ENCODE data around the gene RPS27L.
"Not testable (repeated sequence)": the region's sequence is repeated elsewhere in the genome, so short reads cannot be mapped to it uniquely, and the experiment has no call there.

The RPS27L gene

DNA sequence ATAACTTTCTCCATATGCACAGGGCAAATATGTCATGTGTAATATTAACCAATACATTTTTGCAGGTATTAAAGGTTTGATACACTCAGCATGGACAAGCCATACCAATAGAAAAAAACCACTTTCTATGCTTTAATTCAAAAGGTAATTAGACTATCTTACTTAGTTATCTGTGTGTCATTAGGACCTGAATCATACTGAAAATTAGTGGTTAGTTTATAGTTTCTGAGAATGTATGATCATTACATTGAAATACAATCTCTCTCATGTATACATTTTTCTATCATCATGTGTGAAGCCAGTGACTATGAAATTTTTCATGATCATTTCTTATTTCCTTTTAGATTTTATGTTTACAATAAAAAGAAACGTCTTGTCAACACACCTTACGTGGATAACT lies 16.3 kb downstream of the RPS27L start:
- no peak for DNase-seq (ENCODE audit: low read depth)

GRCh38 chr15:63136742-63137141 lies 20.5 kb downstream of the RPS27L start:
- peak; percentile 52 for DNase-seq (ENCODE audit: low read depth)

- peak; percentile 93 for DNase-seq (ENCODE audit: low read depth)
These were observed 21.5 kb downstream of the RPS27L start for GRCh38 chr15:63135804-63136203.

GRCh38 chr15:63135281-63135680 lies 22.0 kb downstream of the RPS27L start:
- DNase-seq (ENCODE audit: low read depth), result peak; percentile 40

DNA sequence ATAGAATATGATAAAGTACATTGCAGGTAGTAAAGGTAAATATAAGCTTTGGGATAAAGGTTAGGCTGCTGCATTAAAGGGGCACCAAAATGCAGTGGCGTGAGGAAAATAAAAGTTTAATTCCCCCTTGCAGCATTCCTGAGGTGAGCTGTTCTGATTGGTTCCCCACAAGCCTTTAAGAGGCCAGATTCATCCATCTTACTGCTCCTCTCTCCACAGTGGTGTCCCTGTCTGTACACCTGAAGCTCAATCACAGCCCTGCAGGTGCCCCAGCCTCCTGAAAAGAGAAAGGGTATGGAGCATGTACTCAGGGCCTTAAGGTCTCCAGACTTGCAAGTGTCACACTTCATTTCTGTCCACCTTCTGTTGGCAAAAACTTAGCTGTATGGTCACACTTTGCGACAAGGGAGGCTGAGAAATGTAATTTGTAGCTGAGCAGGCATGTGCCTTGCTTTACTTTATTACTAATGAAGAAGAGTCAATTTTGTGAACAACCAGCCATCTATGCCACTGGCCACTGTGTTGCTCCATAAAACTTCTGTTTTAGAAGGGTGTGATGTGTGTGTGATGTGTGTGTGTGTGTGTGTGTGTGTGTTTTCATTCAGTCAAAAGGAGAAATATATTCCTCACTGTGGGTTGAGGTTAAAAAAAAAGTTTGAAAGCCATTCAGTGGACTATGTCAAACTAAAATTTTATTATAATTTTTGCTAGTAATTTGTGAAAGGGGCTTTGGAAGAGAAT lies 22.9 kb downstream of the RPS27L start:
- DNase-seq (ENCODE audit: low read depth), result peak; percentile 26

DNA sequence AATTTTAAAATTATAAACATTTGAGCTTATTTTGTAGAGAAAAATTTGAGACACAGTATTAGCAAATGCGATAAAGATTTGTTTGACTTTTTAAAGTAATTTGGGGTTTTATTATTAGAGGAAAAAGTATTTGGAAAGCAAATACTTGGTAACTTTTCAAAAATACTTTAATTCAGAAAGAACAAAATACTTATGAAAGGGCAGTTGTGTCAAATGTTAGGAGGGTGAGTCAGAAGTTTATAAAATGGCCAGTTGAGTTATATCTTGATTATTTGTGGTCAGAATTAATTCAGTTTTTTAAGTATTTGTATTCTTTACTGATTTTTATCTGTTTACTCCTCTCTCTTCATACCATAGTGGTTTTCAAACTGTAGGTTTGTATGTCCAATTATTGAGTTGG lies 23.5 kb downstream of the RPS27L start:
- DNase-seq (ENCODE audit: low read depth), result peak; percentile 79

DNA sequence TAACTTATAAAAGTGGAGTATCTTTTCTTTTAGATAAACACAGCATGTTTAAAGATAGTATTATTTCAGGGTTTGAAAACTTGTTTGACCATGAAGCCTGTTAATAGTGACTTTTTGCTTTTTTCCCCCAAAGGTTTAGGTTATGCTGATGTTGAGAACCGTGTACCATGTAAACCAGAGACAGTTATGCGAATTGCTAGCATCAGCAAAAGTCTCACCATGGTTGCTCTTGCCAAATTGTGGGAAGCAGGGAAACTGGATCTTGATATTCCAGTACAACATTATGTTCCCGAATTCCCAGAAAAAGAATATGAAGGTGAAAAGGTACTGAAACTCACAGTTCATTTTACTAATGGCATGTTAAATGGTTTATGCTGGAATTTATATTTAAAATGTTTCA lies 30.6 kb downstream of the RPS27L start:
- no peak for DNase-seq (ENCODE audit: low read depth)

DNA sequence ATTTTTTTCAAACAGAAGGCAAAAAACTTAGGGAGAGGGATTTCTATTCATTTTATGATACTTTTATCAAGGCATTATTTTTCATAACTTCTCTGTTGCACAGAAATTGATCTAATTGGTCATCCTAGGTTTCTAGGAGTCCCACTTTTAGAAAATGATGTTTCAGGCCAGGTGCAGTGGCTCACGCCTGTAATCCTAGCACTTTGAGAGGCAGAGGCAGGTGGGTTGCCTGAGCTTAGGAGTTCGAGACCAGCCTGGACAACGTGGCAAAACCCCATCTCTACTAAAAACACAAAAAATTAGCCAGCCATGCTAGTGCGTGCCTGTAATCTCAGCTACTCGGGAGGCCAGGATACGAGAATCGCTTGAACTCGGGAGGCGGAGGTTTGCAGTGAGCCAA lies 32.8 kb downstream of the RPS27L start:
- DNase-seq (ENCODE audit: low read depth), result no peak

DNA sequence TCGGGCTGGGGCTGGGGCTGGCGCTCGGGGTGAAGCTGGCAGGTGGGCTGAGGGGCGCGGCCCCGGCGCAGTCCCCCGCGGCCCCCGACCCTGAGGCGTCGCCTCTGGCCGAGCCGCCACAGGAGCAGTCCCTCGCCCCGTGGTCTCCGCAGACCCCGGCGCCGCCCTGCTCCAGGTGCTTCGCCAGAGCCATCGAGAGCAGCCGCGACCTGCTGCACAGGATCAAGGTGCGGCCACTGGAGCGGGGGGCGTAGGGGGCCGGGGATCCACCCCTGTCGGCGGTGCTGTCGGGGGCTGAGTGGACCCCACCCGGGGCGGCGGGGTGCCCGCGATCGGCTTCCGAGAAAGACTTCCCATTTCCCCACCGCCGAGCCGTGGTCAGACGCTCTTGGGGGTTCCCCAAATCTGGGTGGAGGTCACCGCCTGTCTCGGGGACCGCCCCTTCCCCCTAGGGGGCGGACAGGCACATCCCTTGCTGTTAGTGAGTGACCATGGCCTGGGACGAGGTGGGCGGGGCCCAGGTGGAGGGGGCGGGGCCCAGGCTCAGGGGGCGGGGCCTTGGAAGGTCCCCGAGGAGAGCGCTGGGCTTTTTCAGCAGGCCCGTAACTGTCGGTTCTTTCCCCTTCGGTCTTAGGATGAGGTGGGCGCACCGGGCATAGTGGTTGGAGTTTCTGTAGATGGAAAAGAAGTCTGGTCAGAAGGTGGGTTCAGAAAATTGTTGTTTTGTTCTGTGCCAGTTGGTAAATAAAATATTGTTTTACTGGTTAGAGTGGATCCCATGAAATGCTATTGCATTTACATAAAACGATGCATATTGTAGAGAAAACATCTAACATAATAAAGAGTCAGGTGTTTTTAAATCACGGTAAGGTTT lies 35.0 kb downstream of the RPS27L start:
- DNase-seq (ENCODE audit: low read depth), result peak; percentile 88

DNA sequence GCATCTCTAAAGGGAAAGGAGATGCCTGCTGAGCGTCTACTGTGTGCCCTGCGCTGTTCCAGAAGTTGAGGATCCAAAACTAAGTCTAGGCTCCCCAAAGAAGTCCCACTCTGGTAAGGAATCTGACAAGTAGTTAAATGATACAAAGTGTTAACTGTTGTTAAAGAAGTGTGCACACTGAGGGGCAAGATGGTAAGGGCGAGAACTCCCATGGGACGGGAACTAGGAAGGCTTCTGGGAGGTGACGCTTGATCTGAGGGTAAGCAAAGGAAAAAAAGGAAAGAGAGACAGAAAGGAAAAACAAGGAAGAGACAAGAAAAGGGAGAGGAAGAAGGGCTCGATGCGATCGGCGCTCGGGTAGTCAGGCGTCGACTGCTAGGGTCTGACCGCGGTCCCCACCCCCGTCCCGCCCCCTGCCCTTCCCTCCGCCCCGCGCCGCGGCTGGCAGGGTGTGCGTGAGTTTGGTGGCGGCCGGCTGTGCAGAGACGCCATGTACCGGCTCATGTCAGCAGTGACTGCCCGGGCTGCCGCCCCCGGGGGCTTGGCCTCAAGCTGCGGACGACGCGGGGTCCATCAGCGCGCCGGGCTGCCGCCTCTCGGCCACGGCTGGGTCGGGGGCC lies 35.8 kb downstream of the RPS27L start, which contains the start of gene LACTB:
Gene LACTB (plus strand): TSS at position 480 of the 620 bp plus-strand sequence. CDS start 11 bp downstream, at position 491.
- peak; percentile 94 for DNase-seq (ENCODE audit: low read depth)

DNA sequence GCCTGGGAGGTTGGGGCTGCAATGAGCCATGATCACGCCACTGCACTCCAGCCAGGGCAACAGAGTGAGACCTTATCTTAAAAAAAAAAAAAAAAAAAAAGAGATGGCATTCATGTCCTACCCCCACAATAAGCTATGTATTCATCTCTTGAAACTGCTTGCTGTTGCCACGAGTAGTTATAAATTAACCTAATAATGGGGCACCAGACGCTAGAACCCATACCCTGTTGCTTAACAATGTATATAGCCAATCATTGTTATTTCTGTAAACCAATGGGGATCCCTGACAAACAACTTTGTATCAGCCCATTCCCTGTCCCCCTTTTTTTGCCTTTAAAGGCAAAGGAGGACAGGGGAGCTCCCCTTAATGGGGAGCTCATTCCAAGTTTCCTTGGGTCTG lies 38.4 kb downstream of the RPS27L start:
- DNase-seq (ENCODE audit: low read depth), result no peak

GRCh38 chr15:63114465-63114864 lies 42.8 kb downstream of the RPS27L start:
- DNase-seq (ENCODE audit: low read depth), result no peak

- DNase-seq (ENCODE audit: low read depth), result no peak
These were observed 44.4 kb downstream of the RPS27L start for GRCh38 chr15:63112871-63113270.

GRCh38 chr15:63111481-63111880 lies 45.8 kb downstream of the RPS27L start:
- no peak for DNase-seq (ENCODE audit: low read depth)

GRCh38 chr15:63110428-63111026 lies 46.8 kb downstream of the RPS27L start:
- no peak for DNase-seq (ENCODE audit: low read depth)

DNA sequence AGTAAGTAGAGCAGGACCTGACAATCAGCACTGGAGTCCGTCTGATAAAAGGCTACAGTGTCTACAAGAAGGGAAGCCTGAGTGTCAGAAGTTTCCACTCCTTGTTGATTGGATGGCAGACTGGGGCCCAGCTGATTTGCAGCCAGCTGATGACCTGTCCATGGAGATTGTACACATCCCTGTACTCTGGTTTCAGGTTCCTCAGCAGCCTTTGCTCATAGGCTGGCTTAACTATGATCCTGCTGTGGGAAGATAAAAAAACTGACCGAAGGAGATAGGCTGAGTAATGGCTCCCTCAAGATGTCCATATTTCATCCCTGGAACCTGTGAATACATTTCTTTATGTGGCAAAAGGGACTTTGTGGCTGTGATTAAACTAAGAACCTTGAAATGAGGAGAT lies 47.4 kb downstream of the RPS27L start:
- peak; percentile 91 for DNase-seq (ENCODE audit: low read depth)

GRCh38 chr15:63109498-63109897 lies 47.8 kb downstream of the RPS27L start:
- no peak for DNase-seq (ENCODE audit: low read depth)

GRCh38 chr15:63107895-63108546 lies 49.3 kb downstream of the RPS27L start:
- DNase-seq (ENCODE audit: low read depth), result peak; percentile 100

DNA sequence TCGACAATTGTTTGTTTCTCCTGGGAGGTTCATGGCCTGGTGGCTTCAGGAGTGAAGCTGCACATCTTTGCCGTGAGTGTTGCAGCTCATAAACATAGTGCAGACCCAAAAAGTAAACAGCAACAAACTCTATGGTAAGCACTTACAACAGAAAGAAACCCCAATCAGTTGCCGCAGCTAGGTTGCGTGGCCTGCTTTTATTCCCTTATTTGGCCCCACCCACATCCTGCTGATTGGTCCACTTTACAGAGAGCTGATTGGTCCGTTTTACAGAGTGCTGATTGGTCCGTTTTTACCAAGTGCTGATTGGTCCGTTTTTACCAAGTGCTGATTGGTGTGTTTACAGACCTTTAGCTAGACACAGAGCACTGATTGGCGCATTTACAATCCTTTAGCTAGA lies 51.9 kb downstream of the RPS27L start:
- DNase-seq (ENCODE audit: low read depth), result not testable (repeated sequence)

DNA sequence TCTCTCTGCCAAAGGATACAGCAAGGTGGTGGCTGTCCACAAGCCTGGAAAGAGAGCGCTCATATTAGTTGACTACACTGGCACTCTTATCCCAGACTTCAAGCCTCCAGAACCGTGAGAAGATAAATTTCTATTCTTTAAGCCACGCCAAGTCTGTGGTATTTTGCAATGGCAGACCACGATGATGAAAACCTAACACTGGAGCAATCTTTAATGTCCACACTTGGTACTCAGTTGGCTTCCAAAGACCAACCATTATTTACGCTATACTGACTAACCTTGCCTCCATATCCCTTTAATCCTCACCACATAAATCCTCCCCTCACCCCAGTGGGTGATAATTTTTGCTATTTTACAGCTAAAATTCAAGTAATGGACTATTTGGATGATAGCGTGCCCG lies 52.5 kb downstream of the RPS27L start:
- DNase-seq (ENCODE audit: low read depth), result peak; percentile 72

GRCh38 chr15:63103416-63103815 lies 53.9 kb downstream of the RPS27L start:
- DNase-seq (ENCODE audit: low read depth), result no peak

DNA sequence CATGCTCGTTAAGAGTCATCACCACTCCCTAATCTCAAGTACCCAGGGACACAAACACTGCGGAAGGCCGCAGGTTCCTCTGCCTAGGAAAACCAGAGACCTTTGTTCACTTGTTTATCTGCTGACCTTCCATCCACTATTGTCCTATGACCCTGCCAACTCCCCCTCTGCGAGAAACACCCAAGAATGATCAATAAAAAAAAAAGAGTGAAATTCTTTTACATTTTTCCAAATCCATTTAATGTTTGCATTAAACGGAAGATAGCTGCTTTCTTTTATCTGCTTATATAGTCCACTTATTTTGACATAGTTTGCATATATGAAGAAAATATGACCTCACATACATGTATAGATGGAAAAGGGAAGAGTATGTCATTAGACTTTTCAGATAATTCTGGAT lies 57.7 kb downstream of the RPS27L start:
- DNase-seq (ENCODE audit: low read depth), result not testable (repeated sequence)
